Activated CD4-positive, alpha-beta T cell treated with anti-CD3 and anti-CD28 coated beads, Interleukin-10, Interleukin-2, amounts not matched to agents 100 ng/mL and 50 ng/mL, durations not matched to agents 16 hours and 8 hours (primary cell): ENCODE results near the gene AQP5.

Experiments used
- DNase-seq: peaks from one replicate; pipeline ENCODE4 v3.0.0-alpha.2; 2020

Gene AQP5

GRCh38 chr12:49932533-49933130, 29.0 kb upstream of the AQP5 start:
- no peak for DNase-seq

- no peak for DNase-seq
Measured at GRCh38 chr12:49933796-49934195, 27.9 kb upstream of the AQP5 start.

GRCh38 chr12:49934505-49934904, 27.2 kb upstream of the AQP5 start:
- no peak for DNase-seq

GRCh38 chr12:49936925-49937324, 24.7 kb upstream of the AQP5 start:
- DNase-seq, result no peak

GRCh38 chr12:49937639-49938300, 23.9 kb upstream of the AQP5 start:
- no peak for DNase-seq

- DNase-seq, result no peak
Measured at GRCh38 chr12:49939307-49939706, 22.4 kb upstream of the AQP5 start.

GRCh38 chr12:49939707-49940106, 22.0 kb upstream of the AQP5 start:
- no peak for DNase-seq

GRCh38 chr12:49941556-49942511, 19.8 kb upstream of the AQP5 start:
- DNase-seq, result no peak

GRCh38 chr12:49942512-49942893, 19.2 kb upstream of the AQP5 start:
- DNase-seq, result no peak

- no peak for DNase-seq
Measured at GRCh38 chr12:49942921-49943624, 18.6 kb upstream of the AQP5 start.

GRCh38 chr12:49943625-49943960, 18.1 kb upstream of the AQP5 start:
- DNase-seq, result no peak

- DNase-seq, result no peak
Measured at GRCh38 chr12:49944046-49944445, 17.6 kb upstream of the AQP5 start.

- no peak for DNase-seq
Measured at GRCh38 chr12:49944718-49945117, 17.0 kb upstream of the AQP5 start.

- DNase-seq, result peak; percentile 93
Measured at GRCh38 chr12:49945394-49946080, 16.1 kb upstream of the AQP5 start.

- no peak for DNase-seq
Measured at GRCh38 chr12:49946086-49946485, 15.6 kb upstream of the AQP5 start.

- no peak for DNase-seq
Measured at GRCh38 chr12:49946497-49946896, 15.2 kb upstream of the AQP5 start.

GRCh38 chr12:49947593-49948226, 14.0 kb upstream of the AQP5 start:
- no peak for DNase-seq

GRCh38 chr12:49948866-49949845, 12.5 kb upstream of the AQP5 start:
- no peak for DNase-seq

GRCh38 chr12:49949866-49950265, 11.8 kb upstream of the AQP5 start:
- DNase-seq, result no peak

- no peak for DNase-seq
Measured at GRCh38 chr12:49950273-49951251, 11.1 kb upstream of the AQP5 start, which contains the start of gene AQP2. TSS of gene AQP2 (plus strand) at chr12:49950737. CDS start at chr12:49950831, 94 bp downstream.
